OCI-LY7 (cell line): ENCODE data around the gene ZNF598. TPM values are rescaled to one million over a fixed set of nuclear protein-coding genes. Genes with fewer than 3 reads are reported as not detected.

Experiments used
- BruUV-seq: library from RNA; stranded (reverse); fragments of 400-500 nt; replicated peaks from 2 replicates; lab custom pipeline; 2021; lab: Mats Ljungman, UMichigan
- CTCF ChIA-PET: fragments of 300-600 bp; sonication (Branson Sonifier 250); formaldehyde crosslinking; loops from one replicate; lab custom pipeline; 2022; ENCODE audit warnings: antibody characterized with exemption; ENCODE audit not compliant: unreplicated experiment; lab: Charles Lee
- POLR2A ChIA-PET: fragments of 300-600 bp; sonication (Branson Sonifier 250); formaldehyde crosslinking; loops from one replicate; lab custom pipeline; 2022; ENCODE audit warnings: antibody characterized with exemption; lab: Charles Lee
- DNase-seq: peaks from one replicate; pipeline ENCODE4 v3.0.0-alpha.2; 2015; ENCODE audit warnings: low spot score
- H2AFZ ChIP-seq: fragments of 200-600 bp; sonication (generic), shearing (Covaris generic); 2 replicates; pipeline ENCODE4 v1.6.1; 2014; ENCODE audit warnings: mild to moderate bottlenecking, antibody characterized with exemption, low read length, moderate library complexity
- H3K27ac ChIP-seq: fragments of 200-600 bp; sonication (generic); 2 replicates; pipeline ENCODE4 v1.5.1; 2014; ENCODE audit warnings: mixed run types, low read depth, mild to moderate bottlenecking, moderate library complexity, low read length, inconsistent platforms; ENCODE audit not compliant: poor library complexity, severe bottlenecking
- H3K36me3 ChIP-seq: fragments of 200-600 bp; sonication (generic); 2 replicates; pipeline ENCODE4 v1.6.1; 2014; ENCODE audit warnings: mild to moderate bottlenecking, antibody characterized with exemption, low read length, moderate library complexity, mixed read lengths; ENCODE audit not compliant: insufficient read depth
- H3K4me1 ChIP-seq: fragments of 200-600 bp; sonication (generic); 2 replicates; pipeline ENCODE4 v1.5.1; 2014; ENCODE audit warnings: mild to moderate bottlenecking, low read length; ENCODE audit not compliant: insufficient read depth, poor library complexity, severe bottlenecking
- H3K4me2 ChIP-seq: fragments of 200-600 bp; sonication (generic); 2 replicates; pipeline ENCODE4 v1.6.1; 2014; ENCODE audit warnings: mild to moderate bottlenecking, low read length
- H3K4me3 ChIP-seq: fragments of 200-600 bp; sonication (generic); 2 replicates; pipeline ENCODE4 v1.5.1; 2014; ENCODE audit warnings: mild to moderate bottlenecking, low read depth, low read length; ENCODE audit not compliant: poor library complexity, severe bottlenecking
- H3K79me2 ChIP-seq: fragments of 200-600 bp; sonication (generic); 2 replicates; pipeline ENCODE4 v1.6.1; 2016; ENCODE audit warnings: low read depth, mild to moderate bottlenecking, low read length, moderate library complexity, mixed read lengths; ENCODE audit not compliant: insufficient read depth
- H3K9me2 ChIP-seq: fragments of 200-600 bp; sonication (generic); 2 replicates; pipeline ENCODE4 v1.6.1; 2016; ENCODE audit warnings: mild to moderate bottlenecking, low read length, mixed read lengths; ENCODE audit not compliant: insufficient read depth
- H3K9me3 ChIP-seq: fragments of 200-600 bp; sonication (generic); 2 replicates; pipeline ENCODE4 v1.6.1; 2014; ENCODE audit warnings: mild to moderate bottlenecking, mixed run types, low read length, mixed read lengths
- H4K20me1 ChIP-seq: fragments of 200-600 bp; sonication (generic); 2 replicates; pipeline ENCODE4 v1.6.1; 2014; ENCODE audit warnings: mild to moderate bottlenecking, antibody characterized with exemption, low read length, moderate library complexity, mixed read lengths; ENCODE audit not compliant: insufficient read depth
- EZH2phosphoT487 ChIP-seq: fragments of 200-600 bp; sonication (generic); IDR thresholded peaks from 2 replicates; pipeline ENCODE4 v1.6.1; 2018; ENCODE audit warnings: low read depth, borderline replicate concordance, mild to moderate bottlenecking, mixed run types, antibody characterized with exemption, low read length, moderate library complexity, mixed read lengths
- intact Hi-C: fragments of 100-400 bp; cut with micrococcal nuclease; formaldehyde crosslinking; loops from one replicate; pipeline ENCODE4 v1.10.0; 2022; ENCODE audit not compliant: unreplicated experiment
- total RNA-seq, 2 experiments: library from RNA; depleted of rRNA in 1 of 2; stranded (reverse); fragments of >200 nt in 1 of 2; shearing (Covaris generic) in 1 of 2; gene quantifications; 2 replicates each; pipeline ENCODE4 v1.2.3, GENCODE V29; 2014 to 2022
- TF ChIP-seq, protein P1 (sequence below): fragments of 200-600 bp; sonication (generic); conservative IDR thresholded peaks from 2 replicates; pipeline ENCODE4 v1.5.1; 2014; ENCODE audit warnings: mild to moderate bottlenecking, antibody characterized with exemption, low read length, moderate library complexity, mixed read lengths

The ZNF598 gene
- total RNA-seq, 2 experiments from 2014 or later = 26.3 to 80.4 TPM

DNA sequence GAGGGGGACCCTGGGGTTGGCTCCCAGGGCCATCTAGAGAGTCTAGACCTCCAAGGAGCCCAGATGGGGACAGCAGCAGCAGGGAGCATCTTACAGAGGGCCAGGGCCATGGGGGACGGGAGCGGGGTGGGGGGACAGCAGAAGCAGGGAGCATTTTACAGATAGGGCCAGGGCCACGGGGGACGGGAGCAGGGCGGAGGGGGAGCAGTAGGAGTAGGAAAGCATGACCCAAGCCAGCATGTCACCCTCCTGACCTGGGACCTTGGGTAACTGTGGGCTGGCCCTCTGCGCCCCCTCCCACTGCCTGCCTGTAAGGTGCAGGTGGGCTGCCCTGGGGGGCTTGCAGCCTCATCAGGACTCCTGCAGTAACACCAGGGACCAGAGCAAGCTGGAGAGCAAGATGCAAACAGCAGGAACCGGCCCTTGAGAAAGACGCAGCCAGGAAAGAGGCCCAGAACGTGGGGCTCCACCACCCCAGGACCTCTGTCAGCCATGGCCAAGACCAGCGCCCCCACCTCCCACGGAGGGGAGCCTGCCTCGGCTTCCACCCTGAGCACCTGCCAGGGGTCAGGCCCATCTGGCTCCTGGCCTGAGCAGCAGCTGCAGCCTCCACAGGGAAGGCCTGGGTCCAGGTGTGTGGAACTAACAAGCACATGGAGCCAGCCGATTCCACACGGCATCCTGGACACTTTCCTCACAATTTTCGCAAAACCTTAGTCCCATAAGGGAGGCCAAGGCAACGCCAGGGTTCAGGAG is 2.4 kb downstream of the ZNF598 start:
- POLR2A ChIA-PET = interaction anchor here (1.5 kb wide), 1 partner anchor 148 kb away, joined by 4 read pairs; the partner anchor contains the start of gene TRAF7
- no peak for DNase-seq
- Histone ChIP-seq H3K4me1 (peaks cover 36% of the 10 kb centered on the region), H4K20me1 (peaks cover 10% of the 10 kb centered on the region), H3K27ac (peak overlapping the region; percentile 62), H3K9me2 (no peaks in the 10 kb centered on the region), H3K4me2 (peak overlapping the region; percentile 98), H3K79me2 (peaks cover 42% of the 10 kb centered on the region), H3K4me3 (peak overlapping the region; percentile 93), H3K36me3 (peaks cover 30% of the 10 kb centered on the region), H2AFZ (no peak overlapping the region), H3K9me3 (no peaks in the 10 kb centered on the region)
- CTCF ChIA-PET = no interaction called here
- TF ChIP-seq, protein P1, sequence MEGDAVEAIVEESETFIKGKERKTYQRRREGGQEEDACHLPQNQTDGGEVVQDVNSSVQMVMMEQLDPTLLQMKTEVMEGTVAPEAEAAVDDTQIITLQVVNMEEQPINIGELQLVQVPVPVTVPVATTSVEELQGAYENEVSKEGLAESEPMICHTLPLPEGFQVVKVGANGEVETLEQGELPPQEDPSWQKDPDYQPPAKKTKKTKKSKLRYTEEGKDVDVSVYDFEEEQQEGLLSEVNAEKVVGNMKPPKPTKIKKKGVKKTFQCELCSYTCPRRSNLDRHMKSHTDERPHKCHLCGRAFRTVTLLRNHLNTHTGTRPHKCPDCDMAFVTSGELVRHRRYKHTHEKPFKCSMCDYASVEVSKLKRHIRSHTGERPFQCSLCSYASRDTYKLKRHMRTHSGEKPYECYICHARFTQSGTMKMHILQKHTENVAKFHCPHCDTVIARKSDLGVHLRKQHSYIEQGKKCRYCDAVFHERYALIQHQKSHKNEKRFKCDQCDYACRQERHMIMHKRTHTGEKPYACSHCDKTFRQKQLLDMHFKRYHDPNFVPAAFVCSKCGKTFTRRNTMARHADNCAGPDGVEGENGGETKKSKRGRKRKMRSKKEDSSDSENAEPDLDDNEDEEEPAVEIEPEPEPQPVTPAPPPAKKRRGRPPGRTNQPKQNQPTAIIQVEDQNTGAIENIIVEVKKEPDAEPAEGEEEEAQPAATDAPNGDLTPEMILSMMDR = no peak
- TF ChIP-seq EZH2phosphoT487 = no peak
- intact Hi-C loops = no loop called here
- BruUV-seq = no TSS peak

DNA sequence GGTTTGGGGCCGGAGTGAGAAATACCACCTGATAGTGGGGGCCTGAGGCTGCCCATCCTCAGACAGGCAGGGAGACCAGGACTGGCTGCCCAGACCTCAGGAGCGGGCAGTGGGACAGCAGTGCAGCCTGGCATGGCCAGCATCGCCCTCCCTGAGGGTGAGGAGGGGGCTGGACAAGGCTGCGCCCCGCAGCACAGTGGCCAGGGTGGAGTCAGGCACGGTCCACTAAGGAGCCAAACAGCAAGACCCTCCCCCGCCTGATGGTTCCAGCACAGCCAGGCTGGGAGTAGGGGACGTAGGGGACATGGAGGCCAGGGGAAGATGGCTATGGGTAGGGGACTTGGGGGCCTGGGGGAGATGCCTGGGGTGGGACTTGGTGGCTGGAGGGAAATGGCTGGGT is 3.3 kb downstream of the ZNF598 start:
- peaks cover 36% of the 10 kb centered on the region for H3K4me1 ChIP-seq
- intact Hi-C loops = no loop called here
- ChIA-PET CTCF (no interaction called here), POLR2A (no interaction called here)
- BruUV-seq = no TSS peak
- H3K79me2 ChIP-seq = peaks cover 42% of the 10 kb centered on the region
- no peak for TF ChIP-seq EZH2phosphoT487
- TF ChIP-seq, protein P1 = no peak
- H3K4me3 ChIP-seq = no peak overlapping the region
- peaks cover 39% of the 10 kb centered on the region for H3K36me3 ChIP-seq
- no peaks in the 10 kb centered on the region for H3K9me2 ChIP-seq
- no peak overlapping the region for H3K4me2 ChIP-seq
- H4K20me1 ChIP-seq = peaks cover 10% of the 10 kb centered on the region
- H3K27ac ChIP-seq = no peak overlapping the region
- no peaks in the 10 kb centered on the region for H3K9me3 ChIP-seq
- no peak overlapping the region for H2AFZ ChIP-seq
- no peak for DNase-seq

DNA sequence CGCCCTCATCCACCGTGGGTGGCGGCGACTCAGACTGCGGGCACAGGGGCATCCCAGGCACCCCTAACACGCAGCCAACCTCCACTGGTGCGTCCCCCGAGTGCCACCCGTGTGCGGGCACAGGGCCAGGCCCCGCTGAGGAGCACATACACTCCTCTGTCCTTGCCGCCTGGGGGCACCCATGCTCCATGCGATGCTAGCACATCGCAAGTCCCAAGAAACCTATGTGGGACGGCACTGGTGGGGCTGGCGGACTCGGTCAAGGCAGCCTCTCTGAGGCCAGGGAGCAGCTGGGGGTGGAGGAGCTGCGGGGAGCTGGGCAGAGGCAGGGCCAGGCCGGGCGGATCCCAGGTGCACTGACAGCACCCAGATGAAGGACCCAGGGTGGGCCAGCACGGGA is 4.0 kb downstream of the ZNF598 start:
- no peak overlapping the region for H3K27ac ChIP-seq
- H3K9me3 ChIP-seq = no peaks in the 10 kb centered on the region
- H3K4me2 ChIP-seq = no peak overlapping the region
- H3K36me3 ChIP-seq = peaks cover 46% of the 10 kb centered on the region
- intact Hi-C loops = no loop called here
- H3K9me2 ChIP-seq = no peaks in the 10 kb centered on the region
- H3K4me3 ChIP-seq = no peak overlapping the region
- POLR2A ChIA-PET = no interaction called here
- CTCF ChIA-PET = no interaction called here
- no peak overlapping the region for H2AFZ ChIP-seq
- peaks cover 41% of the 10 kb centered on the region for H3K79me2 ChIP-seq
- no peak for DNase-seq
- TF ChIP-seq, protein P1 = no peak
- no peak for TF ChIP-seq EZH2phosphoT487
- H4K20me1 ChIP-seq = peaks cover 10% of the 10 kb centered on the region
- no TSS peak for BruUV-seq
- peaks cover 33% of the 10 kb centered on the region for H3K4me1 ChIP-seq
